GM21825 (cell line): Measurements from ENCODE around the gene GIMAP2.
A peak's percentile ranks its signal among the peaks of the same experiment; 100 is the strongest.

Experiments used
- ATAC-seq: cut with Tn5 transposase; IDR thresholded peaks from one replicate; pipeline ENCODE4 v1.9.1; 2021; ENCODE audit warnings: mild to moderate bottlenecking, moderate library complexity; ENCODE audit not compliant: unreplicated experiment

The GIMAP2 gene

GRCh38 chr7:150731916-150732315 is 46.4 kb downstream of the GIMAP2 start:
- ATAC-seq, result no peak

DNA sequence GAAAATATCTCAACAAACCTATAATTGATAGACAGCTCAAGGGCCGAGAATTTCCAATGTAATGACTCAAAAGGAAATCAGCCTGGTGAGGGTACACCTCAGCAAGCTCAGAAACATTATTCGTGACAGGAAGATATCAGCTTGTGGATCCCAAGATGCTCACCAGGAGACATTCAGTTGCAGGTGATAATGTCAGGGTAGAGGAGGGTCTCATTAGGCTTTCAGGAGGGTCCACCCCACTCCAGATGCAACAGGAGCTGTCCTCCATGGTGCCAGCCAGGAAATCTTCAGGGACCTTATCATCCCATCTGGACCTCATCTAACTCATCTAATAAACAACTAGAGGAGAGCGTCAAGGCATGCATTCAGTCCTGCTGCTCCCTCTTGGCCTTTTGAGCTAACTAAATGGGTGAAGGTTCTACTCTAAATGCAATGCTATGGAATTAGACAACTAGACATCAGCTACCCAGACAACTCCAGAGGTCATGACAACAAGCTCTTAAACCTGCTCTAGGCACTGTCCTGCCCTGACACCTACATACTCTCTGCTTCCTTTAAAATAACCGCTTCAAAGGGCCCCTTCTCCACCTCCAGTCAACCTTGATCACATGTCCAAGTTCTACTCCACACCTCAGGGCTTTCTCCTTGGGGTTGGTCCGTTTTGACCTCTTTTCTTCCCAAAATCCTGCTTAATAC is 47.4 kb downstream of the GIMAP2 start:
- ATAC-seq, result no peak

- ATAC-seq, result no peak
These were observed 48.1 kb downstream of the GIMAP2 start for GRCh38 chr7:150733482-150734095.

GRCh38 chr7:150734254-150734653 is 48.7 kb downstream of the GIMAP2 start:
- no peak for ATAC-seq

GRCh38 chr7:150735596-150736358 is 50.3 kb downstream of the GIMAP2 start:
- ATAC-seq, result no peak

DNA sequence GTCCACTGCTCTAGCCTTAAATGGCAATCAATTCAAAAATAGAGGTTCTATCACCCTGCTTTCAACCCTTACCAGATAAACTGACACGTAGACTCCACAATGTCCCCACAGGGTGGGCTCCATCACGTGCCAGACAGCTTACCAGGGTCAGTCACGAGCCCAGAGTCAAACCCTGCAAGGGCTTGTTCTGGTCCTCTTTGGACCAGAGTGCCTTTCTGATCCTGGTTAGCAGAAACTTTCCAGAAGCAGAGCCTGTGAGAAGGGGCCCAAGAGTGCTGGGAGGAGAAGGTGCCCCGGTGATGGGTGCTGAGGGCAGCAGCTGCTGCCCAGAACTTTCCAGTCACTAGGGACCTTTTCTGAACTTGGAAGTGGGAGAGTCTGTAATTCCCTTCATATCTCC is 51.4 kb downstream of the GIMAP2 start:
- peak; percentile 16 for ATAC-seq

DNA sequence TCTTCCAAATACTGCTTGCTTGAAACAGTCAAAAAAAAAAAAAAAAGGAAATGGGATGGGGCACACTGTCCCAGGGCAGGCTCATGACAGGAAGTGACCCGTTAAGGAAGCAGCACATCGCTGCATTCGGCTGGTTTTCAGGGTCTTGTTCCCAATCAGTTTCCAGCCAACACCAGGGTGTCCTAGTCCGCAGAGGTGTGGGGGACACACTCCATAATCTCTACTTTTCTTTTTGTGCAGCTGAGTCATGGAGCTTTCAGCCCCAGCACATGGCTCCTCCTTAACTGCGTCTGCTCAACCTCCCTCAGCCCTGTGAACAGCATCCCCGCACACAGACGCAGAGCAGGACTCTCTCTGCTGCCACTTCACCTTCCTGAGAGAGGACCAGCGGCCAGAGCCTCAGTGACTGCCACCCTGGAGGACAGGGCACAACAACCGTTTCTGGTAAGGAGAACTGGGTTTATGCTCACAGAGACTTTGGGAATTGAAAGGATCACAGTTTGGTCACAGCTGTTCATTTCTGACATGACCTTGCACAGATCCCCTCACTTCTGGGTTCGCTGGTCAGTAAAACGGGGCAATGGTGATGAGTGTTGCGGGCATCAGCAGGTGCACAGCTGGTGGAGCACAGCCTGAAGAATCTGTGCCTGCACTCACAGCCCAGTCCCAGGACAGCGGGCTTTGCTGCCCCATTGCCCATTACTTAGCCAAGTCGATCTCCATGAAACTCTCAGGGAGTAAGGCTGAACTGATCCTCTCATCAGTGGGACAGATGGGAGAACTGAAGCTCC is 52.0 kb downstream of the GIMAP2 start, which contains the start of gene GIMAP5:
Gene GIMAP5, plus strand, starts transcription at position 154 of the 791 bp plus-strand sequence. CDS start 3,467 bp downstream, outside the sequence.
- ATAC-seq, result peak; percentile 48

DNA sequence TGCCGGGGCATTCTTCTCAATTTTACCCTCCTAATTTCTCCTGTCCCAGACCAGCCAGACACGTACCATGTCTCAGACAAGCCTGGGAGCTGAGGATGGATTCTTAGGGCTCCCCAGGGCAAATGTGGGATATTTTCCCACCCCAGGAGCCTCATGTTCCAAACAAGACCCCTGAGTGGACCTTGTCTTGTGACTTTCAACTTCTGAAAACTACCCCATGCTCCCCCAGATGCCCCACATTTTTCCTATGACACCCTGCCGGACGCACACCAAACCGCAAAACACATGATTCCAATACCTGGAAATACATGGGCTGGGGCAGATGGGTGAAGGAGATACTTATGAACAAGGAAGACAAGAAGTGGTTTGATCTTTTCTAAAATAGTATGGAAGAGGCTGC is 52.6 kb downstream of the GIMAP2 start:
- no peak for ATAC-seq

- no peak for ATAC-seq
These were observed 53.1 kb downstream of the GIMAP2 start for GRCh38 chr7:150738591-150739001.

DNA sequence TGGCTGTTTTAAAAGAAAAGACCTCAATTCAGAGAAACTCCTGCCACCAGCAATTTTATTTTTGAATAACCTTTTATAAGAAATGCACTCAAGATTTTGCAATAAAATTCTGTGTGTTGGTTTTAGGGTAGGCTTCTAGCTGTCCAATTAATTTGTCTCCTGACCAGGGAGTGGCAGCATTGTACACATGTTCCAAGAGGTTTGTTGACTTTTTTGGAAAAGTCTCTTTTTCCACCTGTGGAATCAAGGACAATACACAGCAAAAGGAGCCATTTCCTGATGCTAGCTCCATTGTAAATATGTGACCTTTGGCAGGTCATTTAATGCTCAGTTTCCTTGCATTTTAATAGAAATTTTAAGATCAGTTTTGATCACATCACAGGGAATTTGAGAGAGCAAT is 53.5 kb downstream of the GIMAP2 start:
- no peak for ATAC-seq

- no peak for ATAC-seq
These were observed 54.5 kb downstream of the GIMAP2 start for GRCh38 chr7:150740053-150740452.

- ATAC-seq, result no peak
These were observed 56.9 kb downstream of the GIMAP2 start for GRCh38 chr7:150742286-150742968.
